K562 (cell line): ENCODE results near the gene PPIF. TPM values are rescaled to one million over a fixed set of nuclear protein-coding genes. Genes with fewer than 3 reads are reported as not detected.
A peak's percentile ranks its signal among the peaks of the same experiment; 100 is the strongest.

Experiments used
- ARNT ChIP-seq, 2 experiments: fragments of 450-650 bp; IDR thresholded peaks; 2 replicates each; pipeline ENCODE4 v1.6.1; 2016; ENCODE audit warnings: mild to moderate bottlenecking in 1 of 2
- GATAD2B ChIP-seq: fragments of 450-650 bp; IDR thresholded peaks from 2 replicates; pipeline ENCODE4 v1.6.1; 2017; ENCODE audit warnings: mild to moderate bottlenecking, borderline replicate concordance
- NELFE ChIP-seq: IDR thresholded peaks from 2 replicates; pipeline ENCODE4 v1.6.1; 2011; ENCODE audit warnings: mild to moderate bottlenecking; ENCODE audit not compliant: insufficient read depth, insufficient read length
- NR2C1 ChIP-seq, 2 experiments: fragments of 450-650 bp; IDR thresholded peaks; 2 replicates each; pipeline ENCODE4 v1.6.1; 2017; ENCODE audit warnings: mild to moderate bottlenecking in 2 of 2, antibody characterized with exemption in 1 of 2, inconsistent platforms in 1 of 2, missing compliant biosample characterization in 1 of 2, missing genetic modification characterization in 1 of 2
- POLR2AphosphoS5 ChIP-seq: IDR thresholded peaks from 2 replicates; pipeline ENCODE4 v1.6.1; 2011; ENCODE audit warnings: mild to moderate bottlenecking, low read depth, low read length, moderate library complexity; ENCODE audit not compliant: control insufficient read depth, insufficient read depth
- RAD51 ChIP-seq: fragments of 450-650 bp; IDR thresholded peaks from 2 replicates; pipeline ENCODE4 v1.7.1; 2016; ENCODE audit warnings: low read depth, mild to moderate bottlenecking, borderline replicate concordance
- RFX7 ChIP-seq: fragments of 250-450 bp; sonication (Bioruptor Pico); IDR thresholded peaks from 2 replicates; pipeline ENCODE4 v1.5.1; 2021; ENCODE audit warnings: mild to moderate bottlenecking
- SOX6 ChIP-seq: fragments of 450-650 bp; IDR thresholded peaks from 2 replicates; pipeline ENCODE4 v1.6.1; 2014; ENCODE audit warnings: mild to moderate bottlenecking
- THRAP3 ChIP-seq: fragments of 450-650 bp; IDR thresholded peaks from 2 replicates; pipeline ENCODE4 v1.6.1; 2016; ENCODE audit warnings: mild to moderate bottlenecking, inconsistent platforms, borderline replicate concordance
- polyA plus RNA-seq, 8 experiments: library from polyadenylated mRNA; depleted of rRNA in 4 of 8; stranded (reverse) in 5 of 8; unstranded in 3 of 8; fragments of >200 nt; fragmentation: Nextera tagmentation in 2 of 8; fragmentation: Illumina TruSeq in 1 of 8; extraction: Ambion mirVana in 2 of 8; extraction: Trizol in 1 of 8; gene quantifications; 2 replicates each; pipeline versions ENCODE4 v1.2.1 to v1.2.3, GENCODE V29; 2011 to 2014; ENCODE audit warnings: inconsistent platforms in 1 of 8, missing spikeins in 1 of 8
- total RNA-seq, 7 experiments: library from RNA; depleted of rRNA in 6 of 7; stranded (reverse); fragments of >200 nt in 6 of 7; fragmentation: Illumina TruSeq in 2 of 7; extraction: Trizol in 2 of 7; gene quantifications; 2 replicates each; pipeline versions ENCODE4 v1.2.1 to v1.2.3, GENCODE V29; 2011 to 2021; ENCODE audit warnings: low replicate concordance in 1 of 7
- TF ChIP-seq, protein P1 (sequence below): sonication (generic); formaldehyde crosslinking; IDR thresholded peaks from 2 replicates; pipeline ENCODE4 v1.8.0; 2022; ENCODE audit warnings: mild to moderate bottlenecking, low read depth, missing genetic modification reagents
- TF ChIP-seq, protein P2 (sequence below): fragments of 250-450 bp; sonication (Bioruptor Pico); IDR thresholded peaks from 2 replicates; pipeline ENCODE4 v1.5.0; 2021
- TF ChIP-seq, protein P3 (sequence below): fragments of 450-650 bp; IDR thresholded peaks from 2 replicates; pipeline ENCODE4 v1.6.1; 2017; ENCODE audit warnings: antibody characterized with exemption, mild to moderate bottlenecking
- TF ChIP-seq, protein P4 (sequence below): fragments of 250-450 bp; sonication (Bioruptor Pico); IDR thresholded peaks from 2 replicates; pipeline ENCODE4 v1.5.0; 2021; ENCODE audit warnings: mild to moderate bottlenecking, moderate library complexity
- TF ChIP-seq, protein P5 (sequence below): conservative IDR thresholded peaks from 2 replicates; pipeline ENCODE4 v1.6.1; 2011; ENCODE audit warnings: low read depth, mild to moderate bottlenecking, low read length; ENCODE audit not compliant: control insufficient read depth

PPIF gene
- total and polyA plus RNA-seq, 9 of the 15 experiments (the other 6 are each of a cell fraction or from before 2014, with no cell fraction given) = 40.9 to 287 (median 117) TPM

DNA sequence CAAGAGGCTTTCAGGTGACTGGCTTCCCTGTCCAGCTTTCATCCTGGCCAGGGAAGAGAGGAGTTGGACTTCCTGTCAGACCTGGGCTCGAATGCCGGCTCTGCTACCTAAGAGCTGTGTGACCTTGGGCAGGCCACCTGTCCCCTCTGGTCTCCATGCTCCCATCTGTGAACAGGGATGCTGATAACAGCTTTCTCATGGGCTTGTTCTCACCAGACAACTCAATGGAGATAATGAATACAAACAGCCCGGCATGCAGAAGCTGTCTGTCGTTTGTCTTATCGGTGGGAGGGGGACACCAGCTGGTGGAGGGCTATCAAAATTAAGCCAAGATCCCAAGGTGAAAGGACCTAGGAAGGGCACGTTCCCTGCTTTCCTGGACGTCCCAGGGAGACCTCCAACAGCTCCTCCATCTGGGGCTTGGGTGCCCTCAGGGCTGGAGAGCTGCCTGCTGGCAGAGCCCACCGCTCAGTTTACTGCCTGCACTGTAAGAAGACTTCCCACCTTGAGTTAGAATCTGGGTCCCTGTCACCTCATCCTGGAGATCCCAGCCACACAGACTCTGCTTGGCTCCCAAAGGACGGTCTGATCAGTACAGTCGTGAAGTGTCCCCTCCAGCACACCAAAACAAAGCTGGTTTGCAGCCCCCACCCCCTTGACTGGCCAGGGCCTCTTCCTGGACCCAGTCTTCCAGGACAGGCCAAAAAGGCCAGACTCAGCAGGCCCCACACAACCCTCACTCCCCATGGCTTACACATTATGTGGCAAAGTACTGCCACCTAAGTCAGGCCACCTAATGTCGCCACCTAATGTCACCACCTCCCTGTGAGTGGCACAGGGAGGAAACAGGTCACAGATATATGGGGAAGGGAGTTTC, 40.9 kb downstream of the PPIF start (continued):
- no peak for TF ChIP-seq RAD51
- TF ChIP-seq, protein P1, sequence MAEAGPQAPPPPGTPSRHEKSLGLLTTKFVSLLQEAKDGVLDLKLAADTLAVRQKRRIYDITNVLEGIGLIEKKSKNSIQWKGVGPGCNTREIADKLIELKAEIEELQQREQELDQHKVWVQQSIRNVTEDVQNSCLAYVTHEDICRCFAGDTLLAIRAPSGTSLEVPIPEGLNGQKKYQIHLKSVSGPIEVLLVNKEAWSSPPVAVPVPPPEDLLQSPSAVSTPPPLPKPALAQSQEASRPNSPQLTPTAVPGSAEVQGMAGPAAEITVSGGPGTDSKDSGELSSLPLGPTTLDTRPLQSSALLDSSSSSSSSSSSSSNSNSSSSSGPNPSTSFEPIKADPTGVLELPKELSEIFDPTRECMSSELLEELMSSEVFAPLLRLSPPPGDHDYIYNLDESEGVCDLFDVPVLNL = no peak
- no peak for TF ChIP-seq THRAP3
- TF ChIP-seq, protein P2, sequence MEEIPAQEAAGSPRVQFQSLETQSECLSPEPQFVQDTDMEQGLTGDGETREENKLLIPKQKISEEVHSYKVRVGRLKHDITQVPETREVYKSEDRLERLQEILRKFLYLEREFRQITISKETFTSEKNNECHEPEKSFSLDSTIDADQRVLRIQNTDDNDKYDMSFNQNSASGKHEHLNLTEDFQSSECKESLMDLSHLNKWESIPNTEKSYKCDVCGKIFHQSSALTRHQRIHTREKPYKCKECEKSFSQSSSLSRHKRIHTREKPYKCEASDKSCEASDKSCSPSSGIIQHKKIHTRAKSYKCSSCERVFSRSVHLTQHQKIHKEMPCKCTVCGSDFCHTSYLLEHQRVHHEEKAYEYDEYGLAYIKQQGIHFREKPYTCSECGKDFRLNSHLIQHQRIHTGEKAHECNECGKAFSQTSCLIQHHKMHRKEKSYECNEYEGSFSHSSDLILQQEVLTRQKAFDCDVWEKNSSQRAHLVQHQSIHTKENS (CRISPR knock-in tag) = no peak
- TF ChIP-seq, protein P3, sequence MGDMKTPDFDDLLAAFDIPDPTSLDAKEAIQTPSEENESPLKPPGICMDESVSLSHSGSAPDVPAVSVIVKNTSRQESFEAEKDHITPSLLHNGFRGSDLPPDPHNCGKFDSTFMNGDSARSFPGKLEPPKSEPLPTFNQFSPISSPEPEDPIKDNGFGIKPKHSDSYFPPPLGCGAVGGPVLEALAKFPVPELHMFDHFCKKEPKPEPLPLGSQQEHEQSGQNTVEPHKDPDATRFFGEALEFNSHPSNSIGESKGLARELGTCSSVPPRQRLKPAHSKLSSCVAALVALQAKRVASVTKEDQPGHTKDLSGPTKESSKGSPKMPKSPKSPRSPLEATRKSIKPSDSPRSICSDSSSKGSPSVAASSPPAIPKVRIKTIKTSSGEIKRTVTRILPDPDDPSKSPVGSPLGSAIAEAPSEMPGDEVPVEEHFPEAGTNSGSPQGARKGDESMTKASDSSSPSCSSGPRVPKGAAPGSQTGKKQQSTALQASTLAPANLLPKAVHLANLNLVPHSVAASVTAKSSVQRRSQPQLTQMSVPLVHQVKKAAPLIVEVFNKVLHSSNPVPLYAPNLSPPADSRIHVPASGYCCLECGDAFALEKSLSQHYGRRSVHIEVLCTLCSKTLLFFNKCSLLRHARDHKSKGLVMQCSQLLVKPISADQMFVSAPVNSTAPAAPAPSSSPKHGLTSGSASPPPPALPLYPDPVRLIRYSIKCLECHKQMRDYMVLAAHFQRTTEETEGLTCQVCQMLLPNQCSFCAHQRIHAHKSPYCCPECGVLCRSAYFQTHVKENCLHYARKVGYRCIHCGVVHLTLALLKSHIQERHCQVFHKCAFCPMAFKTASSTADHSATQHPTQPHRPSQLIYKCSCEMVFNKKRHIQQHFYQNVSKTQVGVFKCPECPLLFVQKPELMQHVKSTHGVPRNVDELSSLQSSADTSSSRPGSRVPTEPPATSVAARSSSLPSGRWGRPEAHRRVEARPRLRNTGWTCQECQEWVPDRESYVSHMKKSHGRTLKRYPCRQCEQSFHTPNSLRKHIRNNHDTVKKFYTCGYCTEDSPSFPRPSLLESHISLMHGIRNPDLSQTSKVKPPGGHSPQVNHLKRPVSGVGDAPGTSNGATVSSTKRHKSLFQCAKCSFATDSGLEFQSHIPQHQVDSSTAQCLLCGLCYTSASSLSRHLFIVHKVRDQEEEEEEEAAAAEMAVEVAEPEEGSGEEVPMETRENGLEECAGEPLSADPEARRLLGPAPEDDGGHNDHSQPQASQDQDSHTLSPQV = no peak
- no peak for TF ChIP-seq NELFE
- TF ChIP-seq ARNT (IDR thresholded peaks at IDR 0.05) = peak in 1 of 2 experiments; percentile 81; a peak in 1 of 4 replicates
- peak; percentile 87 for TF ChIP-seq POLR2AphosphoS5
- TF ChIP-seq RFX7 (CRISPR knock-in tag) = no peak
- TF ChIP-seq, protein P4, sequence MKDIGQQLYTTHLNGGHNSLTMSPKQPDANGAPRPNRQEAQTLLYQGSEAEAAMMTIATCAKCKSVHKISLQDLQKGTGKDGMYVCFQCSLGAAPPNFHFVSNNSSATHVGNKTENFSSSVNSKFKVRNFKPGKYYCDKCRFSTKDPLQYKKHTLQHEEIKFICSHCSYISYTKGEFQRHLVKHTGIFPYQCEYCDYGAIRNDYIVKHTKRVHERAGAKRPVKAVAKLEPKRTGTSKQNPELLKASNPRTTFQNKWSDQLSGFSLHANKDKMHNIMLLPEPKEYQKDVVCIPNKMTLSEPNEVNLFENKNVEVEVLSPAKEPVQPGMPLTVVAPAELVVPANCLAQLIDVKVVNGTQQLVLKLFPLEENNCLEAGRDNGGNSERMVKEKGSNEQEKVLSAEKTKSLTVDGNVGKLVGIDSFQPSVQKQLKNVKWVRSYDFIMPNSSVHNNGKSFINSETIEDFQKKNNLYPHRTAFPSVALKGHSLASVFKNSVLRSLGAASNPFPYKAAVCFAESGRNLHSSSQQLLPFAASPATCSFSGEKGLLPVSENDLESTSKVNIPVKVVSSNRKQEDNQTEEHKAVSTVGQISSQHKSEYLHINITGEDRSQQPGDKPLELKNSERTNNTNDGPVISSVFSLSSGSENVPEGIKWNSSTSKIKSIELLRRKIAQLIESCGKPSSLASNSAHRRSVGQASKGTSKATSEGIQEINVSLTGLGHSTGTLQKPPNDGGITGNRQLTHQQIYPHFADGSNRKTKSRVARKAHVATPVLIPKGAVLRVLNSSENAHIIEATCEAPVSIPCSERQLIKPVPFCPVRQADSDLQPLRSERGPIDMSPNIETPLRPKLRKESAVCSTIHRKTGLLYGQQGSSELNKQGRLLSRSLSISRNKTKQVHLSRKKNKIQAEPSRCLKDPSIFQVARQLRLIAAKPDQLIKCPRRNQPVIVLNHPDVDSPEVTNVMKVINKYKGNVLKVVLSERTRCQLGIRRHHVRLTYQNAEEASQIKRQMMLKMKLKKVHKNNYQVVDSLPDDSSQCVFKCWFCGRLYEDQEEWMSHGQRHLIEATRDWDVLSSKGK (CRISPR knock-in tag) = no peak
- no peak for TF ChIP-seq NR2C1 (IDR thresholded peaks at IDR 0.05)
- TF ChIP-seq NR2C1 (tag; IDR thresholded peaks at IDR 0.05) = no peak
- 0 out of 2 replicates have a peak, but pooled peaks have one; percentile 55 for TF ChIP-seq GATAD2B
- TF ChIP-seq, protein P5, sequence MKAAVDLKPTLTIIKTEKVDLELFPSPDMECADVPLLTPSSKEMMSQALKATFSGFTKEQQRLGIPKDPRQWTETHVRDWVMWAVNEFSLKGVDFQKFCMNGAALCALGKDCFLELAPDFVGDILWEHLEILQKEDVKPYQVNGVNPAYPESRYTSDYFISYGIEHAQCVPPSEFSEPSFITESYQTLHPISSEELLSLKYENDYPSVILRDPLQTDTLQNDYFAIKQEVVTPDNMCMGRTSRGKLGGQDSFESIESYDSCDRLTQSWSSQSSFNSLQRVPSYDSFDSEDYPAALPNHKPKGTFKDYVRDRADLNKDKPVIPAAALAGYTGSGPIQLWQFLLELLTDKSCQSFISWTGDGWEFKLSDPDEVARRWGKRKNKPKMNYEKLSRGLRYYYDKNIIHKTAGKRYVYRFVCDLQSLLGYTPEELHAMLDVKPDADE = 0 out of 2 replicates have a peak, but pooled peaks have one; percentile 25
- peak; percentile 37; the same call in 1 of the 2 replicates for TF ChIP-seq SOX6
